CD4-positive, alpha-beta T cell treated with Interferon gamma for 1 hour (primary cell): ENCODE results near the gene CUEDC1.
"Not testable (repeated sequence)": the region's sequence is repeated elsewhere in the genome, so short reads cannot be mapped to it uniquely, and the experiment has no call there.

ENCODE experiments used
- DNase-seq: peaks from one replicate; pipeline ENCODE4 v3.0.0-alpha.2; 2020

Gene CUEDC1

DNA sequence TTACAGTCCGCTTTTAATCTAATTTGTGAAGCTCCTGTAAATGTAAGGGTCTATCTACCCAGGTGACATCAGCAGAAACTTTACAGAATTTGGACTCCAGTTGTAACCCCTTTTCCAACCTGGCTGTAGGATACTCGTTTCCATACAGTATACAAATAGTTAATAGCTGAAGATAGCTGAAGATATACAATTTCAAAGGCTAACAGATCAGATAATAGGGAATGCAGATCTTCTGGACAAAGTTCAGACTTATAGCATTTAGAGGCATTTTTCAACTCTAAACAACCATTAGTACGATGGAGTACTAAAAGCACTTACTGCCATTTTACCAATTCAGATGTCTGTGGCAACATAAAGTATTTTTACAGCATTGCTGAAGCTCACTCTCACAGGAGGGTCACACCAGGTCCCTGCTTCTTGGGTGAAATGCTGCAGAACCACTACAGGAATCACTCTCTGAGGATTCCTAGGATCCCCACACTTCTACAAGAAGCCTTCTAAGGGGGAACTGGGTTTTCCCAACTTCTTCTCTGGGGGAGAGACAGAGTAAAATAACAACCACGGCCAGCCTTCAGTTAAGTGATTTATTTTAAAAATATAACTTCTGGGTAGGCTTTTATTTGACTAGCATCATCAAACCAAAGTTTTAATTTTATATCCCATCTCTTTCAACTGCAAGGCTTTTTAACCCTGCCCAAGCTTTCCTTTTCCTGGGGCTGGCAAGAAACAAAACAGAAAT lies 29.9 kb upstream of the CUEDC1 start:
- no peak for DNase-seq

DNA sequence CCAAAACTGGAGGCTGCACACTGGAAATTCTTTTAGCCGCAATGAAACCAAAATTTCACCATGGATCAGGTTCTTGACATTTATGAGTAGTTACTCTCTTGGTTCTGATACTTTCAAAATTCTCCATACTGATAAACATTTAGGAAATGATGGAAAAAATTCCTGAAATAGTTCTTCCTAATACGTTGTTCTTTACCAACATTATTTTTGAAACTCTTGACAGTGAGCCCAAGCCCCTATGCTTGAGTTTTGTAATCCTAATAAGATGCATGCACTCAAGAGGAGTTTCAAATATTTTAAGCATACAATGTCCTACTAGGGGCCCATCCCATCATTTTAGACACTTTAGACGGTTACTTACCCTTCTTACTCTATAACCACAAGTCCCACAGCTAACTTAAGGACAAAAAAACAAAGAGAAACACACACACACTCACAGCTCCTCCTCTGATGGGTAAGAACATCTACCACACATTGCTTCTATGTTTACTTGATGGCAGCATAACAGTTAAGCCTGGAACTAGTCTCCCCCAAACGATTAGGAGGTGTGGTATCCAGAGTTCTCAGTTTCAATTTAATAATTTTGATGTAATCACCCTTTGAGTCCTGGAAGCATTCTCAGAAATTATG lies 29.2 kb upstream of the CUEDC1 start:
- DNase-seq = no peak

DNA sequence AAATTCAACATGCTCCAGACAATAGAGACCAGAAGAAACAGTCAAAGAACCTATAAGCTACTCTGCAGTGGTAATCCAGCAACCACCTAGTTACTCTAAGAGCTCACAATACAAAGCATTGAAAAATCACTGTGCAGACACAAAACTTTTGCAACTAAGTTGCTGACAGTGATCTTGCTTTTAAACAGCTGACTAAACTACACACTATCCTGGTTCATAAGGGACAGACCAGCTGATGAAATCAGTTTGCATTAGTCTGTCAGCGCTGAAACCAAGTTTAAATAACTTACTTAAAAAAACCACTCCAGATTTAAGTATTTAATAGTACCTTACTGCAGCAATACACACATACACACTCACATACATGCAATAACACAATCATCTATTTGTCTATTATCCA lies 28.2 kb upstream of the CUEDC1 start:
- no peak for DNase-seq

DNA sequence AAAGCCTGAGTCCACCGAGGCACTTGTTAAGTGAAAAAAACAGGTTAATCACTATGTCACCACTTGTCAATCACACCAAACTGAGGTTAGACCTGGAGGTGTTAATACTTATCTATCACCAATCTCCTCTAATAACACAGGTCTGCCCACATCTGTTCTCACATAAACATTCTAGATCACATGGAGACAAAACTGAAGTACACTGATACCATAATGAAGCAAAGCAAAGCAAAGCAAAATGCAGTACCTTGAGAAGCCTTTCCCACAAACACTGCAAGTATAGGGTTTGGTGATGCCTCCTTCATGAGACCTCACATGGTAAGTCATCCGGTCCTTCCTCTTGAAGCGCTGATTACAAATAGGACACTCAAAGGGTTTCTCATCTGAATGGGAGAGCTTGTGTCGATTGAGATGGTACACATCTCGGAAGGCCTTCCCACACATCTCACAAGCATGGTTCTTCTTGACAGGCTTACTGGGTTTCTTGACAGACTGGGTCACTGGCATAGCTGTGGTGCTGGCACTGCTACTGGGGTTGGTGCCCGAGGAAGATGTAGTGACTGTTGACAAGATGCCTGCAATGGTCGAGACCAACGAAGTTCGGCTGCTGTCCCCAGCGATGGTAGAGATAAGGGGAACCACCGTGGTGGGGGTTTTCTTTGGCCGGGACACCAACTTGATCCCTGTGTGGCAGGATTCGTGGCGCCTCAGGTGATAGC lies 27.4 kb upstream of the CUEDC1 start:
- DNase-seq = no peak

DNA sequence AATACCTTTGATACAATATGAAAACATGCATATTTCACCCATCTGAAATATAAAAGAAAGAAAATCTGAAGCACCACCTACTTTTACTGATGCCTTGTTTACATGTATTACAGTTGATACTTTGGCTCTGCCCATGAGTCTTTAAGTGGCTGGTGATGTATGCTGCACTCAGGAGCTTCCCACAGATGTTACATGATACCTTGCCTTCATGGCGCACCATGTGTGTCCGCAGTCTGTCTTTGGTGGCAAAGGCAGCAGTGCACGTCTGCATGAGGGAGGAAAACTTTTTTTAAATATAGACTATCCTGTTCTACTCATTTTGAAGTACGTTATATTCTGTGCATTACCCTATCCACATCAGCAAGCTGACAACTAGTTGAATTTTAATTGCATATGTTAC lies 25.3 kb upstream of the CUEDC1 start:
- no peak for DNase-seq

DNA sequence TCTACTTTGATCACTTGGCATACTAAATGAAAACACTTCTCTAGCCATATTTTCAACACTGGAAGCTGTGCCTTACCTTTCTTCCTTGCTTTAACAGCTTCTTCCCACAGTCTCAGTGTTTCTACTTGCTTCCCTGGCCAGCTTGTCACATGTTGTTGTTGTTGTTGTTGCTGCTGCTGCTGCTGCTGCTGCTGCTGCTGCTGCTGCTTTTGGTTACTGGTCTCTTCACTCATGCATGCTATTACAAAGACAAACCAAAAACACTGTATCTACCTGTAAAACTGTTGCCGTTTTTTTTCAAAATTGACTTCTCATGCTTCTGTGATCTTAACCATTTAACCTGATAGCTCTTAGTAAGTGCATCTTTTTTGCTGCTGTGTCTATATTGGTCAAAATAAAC lies 23.9 kb upstream of the CUEDC1 start:
- no peak for DNase-seq

DNA sequence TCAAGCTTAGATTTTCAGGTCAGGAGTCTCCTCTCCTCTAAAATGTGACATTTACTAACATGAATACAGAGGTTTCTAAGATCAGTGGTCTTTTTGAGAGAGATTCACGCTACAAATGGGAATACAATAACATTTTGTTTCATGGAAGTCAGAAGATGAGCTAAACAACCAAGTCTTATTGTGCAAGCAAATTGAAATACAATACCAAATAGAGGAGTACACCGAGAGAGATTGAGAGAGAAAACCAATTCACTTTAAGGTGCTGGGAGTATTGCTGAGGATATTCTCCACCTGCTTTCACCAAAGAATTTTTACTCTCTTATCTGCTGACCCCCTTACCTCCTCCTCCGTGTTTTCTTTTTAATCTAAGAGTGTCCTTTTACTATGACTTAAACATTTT lies 21.4 kb upstream of the CUEDC1 start:
- DNase-seq = no peak

DNA sequence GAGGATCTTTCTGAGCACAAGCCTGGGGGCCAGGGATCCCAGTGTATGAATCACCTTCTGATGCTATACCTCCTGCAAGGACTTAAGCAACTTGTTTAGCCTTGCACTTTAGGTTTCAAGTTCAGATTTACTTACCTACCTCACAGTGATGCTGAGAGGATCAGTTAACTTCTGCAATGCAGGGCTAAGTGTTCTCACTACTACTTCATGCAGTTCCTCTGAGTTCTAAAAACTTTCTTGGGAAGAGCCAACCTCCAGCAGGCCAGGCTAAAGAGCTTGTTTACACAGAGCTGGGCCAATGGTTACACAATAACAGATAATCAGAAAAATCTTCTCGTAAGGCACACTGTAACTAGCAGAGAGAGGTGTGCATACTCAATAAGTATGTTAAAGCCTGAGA lies 19.8 kb upstream of the CUEDC1 start:
- DNase-seq = no peak

DNA sequence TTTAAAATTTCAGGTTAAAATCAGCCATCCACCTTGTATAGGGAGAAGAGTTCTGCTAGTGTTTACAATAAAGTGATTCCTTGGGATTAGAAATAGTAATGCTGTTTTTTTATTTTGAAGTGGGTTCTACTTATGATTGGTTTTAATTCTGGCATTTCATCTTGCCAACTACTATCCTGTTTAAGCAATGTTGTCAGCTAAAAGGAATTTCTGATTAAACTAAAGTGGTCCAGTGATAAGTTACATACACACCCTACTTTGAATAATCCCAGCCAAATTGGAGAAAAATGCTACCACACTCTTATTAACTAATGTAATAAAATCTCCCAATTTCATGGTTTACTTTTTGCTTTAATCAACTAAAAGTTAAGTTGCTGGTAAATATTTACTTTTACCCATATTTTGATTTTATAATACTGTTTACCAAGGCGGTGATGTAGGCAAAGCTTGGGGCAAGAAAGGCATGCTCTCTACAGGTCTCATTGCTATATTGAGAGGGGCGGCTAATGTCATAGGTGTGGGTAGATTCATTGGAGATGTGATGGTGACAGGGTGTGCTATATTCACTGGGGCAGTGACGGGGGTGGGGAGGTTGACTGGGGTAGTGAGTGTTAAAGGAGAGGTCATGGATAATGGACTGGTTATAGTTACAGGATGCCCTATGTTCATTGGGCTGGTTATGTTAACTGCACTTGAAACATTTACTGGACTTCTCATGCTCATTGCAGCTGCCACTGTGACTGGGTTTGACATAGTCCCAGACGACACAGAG lies 19.0 kb upstream of the CUEDC1 start:
- not testable (repeated sequence) for DNase-seq

DNA sequence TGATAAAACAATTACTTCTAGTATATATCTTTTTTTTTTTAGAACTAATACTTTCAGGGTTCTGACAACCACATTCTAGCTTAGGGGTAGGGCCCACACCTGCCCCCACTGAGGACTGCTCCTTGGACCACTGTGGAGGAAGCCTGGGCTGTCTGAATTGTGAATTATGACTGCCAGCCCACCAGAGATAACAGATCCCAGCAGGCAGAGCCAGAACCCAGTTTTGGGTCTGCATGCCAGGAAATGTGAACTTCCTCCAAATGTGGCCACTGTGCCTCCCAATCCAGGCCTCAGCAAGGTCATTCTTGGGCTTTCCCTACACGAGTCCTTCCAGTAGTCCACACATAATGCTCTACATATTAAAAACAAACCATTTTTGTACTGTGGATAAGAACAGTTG lies 16.9 kb upstream of the CUEDC1 start:
- DNase-seq = no peak

DNA sequence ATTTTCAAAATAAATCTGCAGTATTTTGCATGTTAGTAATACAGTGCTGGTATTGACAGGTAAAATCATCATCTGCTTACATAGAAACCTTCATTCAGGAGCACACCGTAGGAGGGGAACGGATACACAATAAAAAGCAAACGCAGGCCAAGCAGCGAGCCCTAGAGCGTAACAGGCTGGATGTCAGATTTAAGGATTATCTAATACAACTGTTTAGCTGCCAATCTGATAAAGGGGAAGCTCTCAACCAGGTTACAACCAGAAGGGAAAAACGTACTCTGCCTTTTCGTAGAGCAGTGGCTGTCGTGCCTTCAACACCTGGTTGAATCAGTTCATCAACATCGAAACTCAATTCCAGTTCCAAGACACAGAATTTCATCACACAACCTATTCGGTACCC lies 16.4 kb upstream of the CUEDC1 start:
- DNase-seq = no peak

DNA sequence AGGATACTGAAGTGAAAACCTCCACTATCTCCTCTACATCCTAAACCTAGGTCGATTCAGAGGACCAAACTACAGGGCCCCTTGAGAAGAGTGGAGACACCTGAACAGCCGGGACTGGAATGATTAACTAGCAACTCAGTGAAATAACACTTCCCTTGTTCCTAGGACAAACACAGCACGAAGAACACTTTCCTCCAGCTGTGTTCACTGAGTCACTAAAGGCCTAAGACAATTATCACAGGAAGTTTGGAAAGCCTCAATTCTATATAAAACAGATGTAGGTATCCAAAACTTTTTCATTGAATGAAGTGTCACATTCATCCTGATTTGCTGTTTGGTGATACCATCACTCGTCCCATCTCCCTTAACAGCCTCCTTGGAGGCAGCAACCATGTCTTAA lies 15.5 kb upstream of the CUEDC1 start:
- no peak for DNase-seq

DNA sequence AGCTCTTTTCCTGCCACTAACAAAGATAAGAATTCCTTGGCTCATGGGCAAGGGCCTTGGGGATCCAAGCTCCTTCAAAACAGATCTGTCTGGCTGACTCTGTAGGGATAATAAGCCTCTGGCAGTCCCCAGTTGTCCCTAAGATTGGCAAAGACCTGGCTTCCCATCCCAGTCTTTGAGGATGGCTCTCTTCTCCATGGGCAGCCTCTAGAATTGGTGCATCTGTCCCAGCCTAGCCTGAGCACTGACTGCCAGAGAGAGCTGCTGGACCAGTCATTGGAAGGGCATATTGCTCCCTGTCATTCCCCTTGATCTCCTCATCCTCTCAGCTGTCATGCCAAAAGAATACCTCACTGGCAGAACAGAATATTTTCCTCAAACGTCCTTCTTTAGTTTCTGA lies 13.2 kb upstream of the CUEDC1 start:
- DNase-seq = no peak

DNA sequence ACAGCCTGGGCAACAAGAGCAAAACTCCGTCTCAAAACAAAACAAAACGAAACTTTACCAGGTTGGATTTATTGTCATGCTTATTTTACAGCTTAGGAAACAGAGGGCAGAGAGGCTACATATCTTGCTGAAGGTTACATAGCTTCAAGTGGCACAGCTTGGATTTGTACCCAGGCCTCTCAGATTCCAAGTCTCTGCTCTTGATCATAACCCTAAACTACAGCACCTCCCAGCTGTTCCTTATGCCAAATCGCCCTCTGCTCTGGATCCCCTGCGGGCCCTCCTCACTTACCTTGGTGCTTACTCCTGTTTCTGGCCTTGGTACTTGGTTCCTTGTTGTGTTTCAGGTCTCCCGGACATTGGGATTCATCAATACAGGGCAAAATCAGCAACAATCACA lies 11.7 kb upstream of the CUEDC1 start:
- no peak for DNase-seq

DNA sequence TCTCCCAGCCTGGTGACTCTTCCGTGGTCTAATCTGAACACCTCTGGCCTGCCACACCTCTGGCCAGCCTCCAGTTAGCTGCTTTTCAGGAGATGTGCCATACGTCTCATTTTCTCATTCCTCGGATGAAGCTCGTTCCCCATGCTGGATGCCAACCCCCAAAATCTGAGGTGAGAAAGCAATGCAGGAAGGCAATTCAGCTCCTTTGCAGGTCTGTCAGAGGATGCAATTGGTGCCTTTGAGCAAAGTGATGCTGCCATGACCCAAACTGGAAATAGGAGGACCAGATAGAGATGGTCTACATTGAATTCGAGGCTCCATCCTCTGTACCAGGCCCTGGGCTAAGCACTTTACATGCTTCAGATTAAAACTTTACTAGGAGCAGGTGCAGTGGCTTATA lies 11.0 kb upstream of the CUEDC1 start:
- DNase-seq = no peak

DNA sequence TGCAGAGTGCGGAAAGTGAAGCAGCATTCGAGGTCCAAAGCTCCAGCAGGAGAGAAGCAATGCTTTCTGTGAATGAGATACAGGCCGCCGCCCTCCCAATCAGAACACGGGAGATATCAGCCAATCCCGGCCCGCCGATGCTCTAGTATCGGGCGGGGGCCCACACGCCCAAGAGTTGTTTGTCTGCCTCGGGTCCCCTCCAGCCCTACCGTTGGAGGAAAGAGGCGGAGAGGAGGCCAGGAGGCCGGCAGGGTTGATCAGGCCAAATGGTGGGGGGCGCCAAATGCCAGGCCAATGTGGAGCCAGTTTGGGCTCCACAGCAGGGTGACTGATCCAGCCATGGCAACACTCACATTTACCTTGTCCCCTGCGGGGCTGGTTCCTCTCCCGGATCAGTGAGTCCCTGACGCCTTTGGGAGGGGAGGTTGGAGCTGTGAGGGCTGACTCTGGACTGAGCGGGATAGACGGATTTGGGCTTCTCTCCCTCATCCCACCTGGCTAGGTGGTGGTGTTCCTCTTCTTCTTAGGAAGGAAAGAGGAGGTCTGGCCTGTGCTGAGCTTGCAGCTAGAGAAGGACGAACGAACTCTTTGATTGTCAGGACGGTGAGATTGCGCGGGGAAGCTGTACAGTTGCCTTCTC lies 10.4 kb upstream of the CUEDC1 start:
- no peak for DNase-seq

DNA sequence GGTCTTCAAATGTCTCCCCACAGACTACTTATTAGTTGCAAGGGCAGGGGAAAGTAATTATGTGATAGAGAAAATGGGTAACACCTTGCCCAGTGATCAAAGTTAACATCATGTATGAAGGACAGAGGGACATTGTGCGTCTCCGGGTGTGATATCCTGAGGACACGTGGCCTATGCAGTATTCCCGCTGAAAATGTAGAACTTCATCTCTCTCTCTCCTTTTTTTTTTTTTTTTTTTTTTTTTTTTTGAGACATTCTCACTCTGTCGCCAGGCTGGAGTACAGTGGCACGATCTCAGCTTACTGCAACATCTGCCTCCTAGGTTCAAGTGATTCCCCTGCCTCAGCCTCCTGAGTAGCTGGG lies 7.9 kb upstream of the CUEDC1 start:
- no peak for DNase-seq

DNA sequence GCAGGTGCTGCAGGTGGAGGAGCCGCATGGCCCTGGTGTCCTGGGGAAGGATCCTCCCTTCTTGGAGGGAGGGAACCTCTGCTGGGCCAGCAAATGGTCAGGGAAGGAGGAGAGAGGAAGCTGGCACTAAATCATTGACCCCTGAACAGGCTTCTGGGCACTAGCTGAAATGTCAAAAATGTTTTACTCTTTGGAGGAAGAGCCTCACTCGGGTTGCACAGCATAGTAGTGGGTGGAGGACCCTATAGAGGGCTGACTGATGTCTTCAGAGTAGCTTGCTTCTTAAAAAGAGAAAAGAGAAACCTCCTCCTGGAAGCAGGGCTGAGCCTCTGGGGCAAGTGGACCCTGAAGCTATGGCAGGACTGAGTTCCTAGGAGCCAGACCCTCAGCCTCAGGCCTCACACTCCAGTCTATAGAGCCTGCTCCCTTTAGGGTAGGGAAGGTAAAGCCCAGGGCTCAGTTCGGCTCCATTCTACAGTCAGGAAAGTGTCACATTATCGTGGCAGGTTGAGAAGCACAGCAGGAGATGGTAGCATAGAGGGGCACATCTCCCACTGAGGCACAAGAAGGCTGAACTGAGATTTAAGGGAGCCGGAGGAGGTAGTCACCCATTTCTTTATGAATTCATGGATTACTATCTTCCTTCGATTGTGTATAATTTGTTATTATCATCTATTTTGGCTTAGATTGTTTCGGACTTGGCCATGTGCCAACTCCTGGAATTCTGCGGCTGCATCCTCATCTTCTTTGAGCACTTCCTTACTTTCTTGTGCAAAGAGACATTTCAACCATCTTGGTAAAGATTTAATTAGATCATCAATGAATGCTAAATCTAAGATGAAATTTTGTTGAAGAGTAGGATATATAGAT lies 7.3 kb upstream of the CUEDC1 start:
- no peak for DNase-seq

DNA sequence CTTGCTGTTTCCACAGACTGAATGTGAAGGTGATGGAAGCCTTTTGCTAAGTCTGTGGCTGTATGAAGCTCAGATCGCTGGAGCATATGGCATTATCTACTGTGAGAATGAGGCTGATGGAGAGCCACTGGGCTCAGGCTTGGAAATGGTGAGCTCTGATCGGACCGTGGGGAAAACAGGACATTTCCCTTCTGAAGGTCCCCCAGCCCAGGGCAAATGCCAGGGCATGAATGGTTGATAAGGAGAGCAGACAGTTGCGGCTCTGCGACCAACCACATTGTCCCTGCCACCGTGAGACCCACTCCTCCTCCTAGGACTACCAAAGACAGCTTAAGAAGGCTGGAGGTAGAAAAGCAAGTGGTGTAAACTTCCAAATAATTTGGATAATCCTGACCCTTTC lies 4.7 kb upstream of the CUEDC1 start:
- DNase-seq = no peak

DNA sequence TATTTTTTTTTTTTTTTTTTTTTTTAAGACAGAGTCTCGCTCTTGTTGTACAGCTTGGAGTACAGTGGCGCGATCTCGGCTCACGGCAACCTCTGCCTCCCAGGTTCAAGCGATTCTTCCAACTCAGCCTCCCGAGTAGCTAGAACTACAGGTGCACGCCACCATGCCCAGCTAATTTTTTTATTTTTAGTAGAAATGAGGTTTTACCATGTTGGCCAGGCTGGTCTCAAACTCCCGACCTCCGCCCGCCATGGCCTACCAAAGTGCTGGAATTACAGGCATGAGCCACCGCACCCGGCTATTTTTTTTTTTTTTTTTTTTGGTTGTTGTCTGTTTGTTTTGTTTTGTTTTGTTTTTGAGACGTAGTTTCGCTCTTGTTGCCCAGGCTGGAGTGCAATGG lies 3.2 kb upstream of the CUEDC1 start:
- DNase-seq = not testable (repeated sequence)

DNA sequence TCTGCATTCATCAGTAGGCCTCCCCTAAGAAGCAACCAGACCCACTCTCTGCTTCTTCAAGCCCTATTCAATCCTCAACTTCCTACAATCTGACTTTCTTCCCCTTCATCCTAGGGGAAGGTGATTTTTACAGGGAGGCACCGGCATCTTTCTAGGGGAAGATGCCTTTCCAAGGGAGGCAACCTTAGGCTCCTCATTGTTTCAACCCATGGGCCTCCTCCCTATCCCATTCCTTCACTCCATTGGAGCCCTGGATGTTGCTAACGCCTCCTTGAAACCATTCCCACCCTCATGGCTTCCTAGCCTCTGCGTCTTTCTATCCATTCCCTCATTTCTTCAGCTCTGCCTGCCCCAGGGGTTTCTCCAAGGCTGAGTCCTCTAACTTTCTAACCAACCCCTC lies 2.7 kb upstream of the CUEDC1 start:
- DNase-seq = no peak
